ENCODE results near the gene TAX1BP3.
"Not testable (repeated sequence)": the region's sequence is repeated elsewhere in the genome, so short reads cannot be mapped to it uniquely, and the experiment has no call there.

The TAX1BP3 gene

GRCh38 chr17:3708366-3708765 lies 40.0 kb upstream of the TAX1BP3 start:
- H2BK5ac ChIP-seq (ENCODE audit: low read depth, low read length, poor library complexity, severe bottlenecking) = no peak overlapping the region
- no peak overlapping the region for H2BK120ac ChIP-seq (ENCODE audit: low read depth, low read length)
- H3K4me3 ChIP-seq (ENCODE audit: insufficient read depth in 1 of 2, low read depth in 1 of 2, low read length in 2 of 2) = no peak overlapping the region
- WGBS = 96% methylated on average over 3 of the region's 3 CpGs
- no peak overlapping the region for H3K9ac ChIP-seq (ENCODE audit: low read length)
- no peaks in the 10 kb centered on the region for H3K4me1 ChIP-seq (ENCODE audit: control insufficient read depth, insufficient read depth, low read depth, low read length)
- no peak overlapping the region for H2BK15ac ChIP-seq (ENCODE audit: low read depth, poor library complexity, severe bottlenecking)
- no peaks in the 10 kb centered on the region for H3K27me3 ChIP-seq (ENCODE audit: control insufficient read depth in 1 of 2, insufficient read depth in 1 of 2, low read length in 2 of 2)
- no peak overlapping the region for H2AK5ac ChIP-seq (ENCODE audit: low read length, severe bottlenecking)
- H3K27ac ChIP-seq (ENCODE audit: low read length, poor library complexity, severe bottlenecking) = no peak overlapping the region
- H2AFZ ChIP-seq (ENCODE audit: low read depth, low read length) = no peak overlapping the region
- H3K4me2 ChIP-seq (ENCODE audit: low read length, poor library complexity, severe bottlenecking) = no peak overlapping the region
- H3K9me3 ChIP-seq (ENCODE audit: control insufficient read depth, low read length) = no peaks in the 10 kb centered on the region
- no peak overlapping the region for H4K91ac ChIP-seq (ENCODE audit: low read length)
- peaks cover 15% of the 10 kb centered on the region in 2 experiments for H3K36me3 ChIP-seq (ENCODE audit: control insufficient read depth in 1 of 2, insufficient read depth in 2 of 2, low read depth in 1 of 2, low read length in 2 of 2)
- H2BK12ac ChIP-seq (ENCODE audit: low read length in 2 of 2) = no peak overlapping the region
- H3K79me1 ChIP-seq (replicated peaks; ENCODE audit: low read length, poor library complexity, severe bottlenecking) = peaks cover 2% of the 10 kb centered on the region
- peak; percentile 19 for DNase-seq
- no peak overlapping the region for H4K8ac ChIP-seq (ENCODE audit: low read length)
- H3K4ac ChIP-seq (ENCODE audit: low read depth in 1 of 2, low read length in 2 of 2) = no peak overlapping the region
- no peak overlapping the region for H3K18ac ChIP-seq (ENCODE audit: low read depth in 1 of 2, low read length in 2 of 2)
- no peak overlapping the region for H3K14ac ChIP-seq (ENCODE audit: low read length in 2 of 2)
- no peak overlapping the region for H3K23ac ChIP-seq (ENCODE audit: low read length in 2 of 2)

GRCh38 chr17:3705718-3705984 lies 37.3 kb upstream of the TAX1BP3 start:
- not testable (repeated sequence) for H2BK120ac ChIP-seq (ENCODE audit: low read depth, low read length); H3K4me3 ChIP-seq (ENCODE audit: insufficient read depth in 1 of 2, low read depth in 1 of 2, low read length in 2 of 2); H3K27ac ChIP-seq (ENCODE audit: low read length, poor library complexity, severe bottlenecking); H2BK12ac ChIP-seq (ENCODE audit: low read length in 2 of 2); H2BK5ac ChIP-seq (ENCODE audit: low read depth, low read length, poor library complexity, severe bottlenecking); H4K8ac ChIP-seq (ENCODE audit: low read length); H3K79me1 ChIP-seq (replicated peaks; ENCODE audit: low read length, poor library complexity, severe bottlenecking); H3K18ac ChIP-seq (ENCODE audit: low read depth in 1 of 2, low read length in 2 of 2); H3K4me2 ChIP-seq (ENCODE audit: low read length, poor library complexity, severe bottlenecking); H2BK15ac ChIP-seq (ENCODE audit: low read depth, poor library complexity, severe bottlenecking); H3K23ac ChIP-seq (ENCODE audit: low read length in 2 of 2); H2AK5ac ChIP-seq (ENCODE audit: low read length, severe bottlenecking); H3K14ac ChIP-seq (ENCODE audit: low read length in 2 of 2); H3K4ac ChIP-seq (ENCODE audit: low read depth in 1 of 2, low read length in 2 of 2); H4K91ac ChIP-seq (ENCODE audit: low read length); H3K9me3 ChIP-seq (ENCODE audit: control insufficient read depth, low read length); DNase-seq; H3K36me3 ChIP-seq (ENCODE audit: control insufficient read depth in 1 of 2, insufficient read depth in 2 of 2, low read depth in 1 of 2, low read length in 2 of 2); H2AFZ ChIP-seq (ENCODE audit: low read depth, low read length); H3K4me1 ChIP-seq (ENCODE audit: control insufficient read depth, insufficient read depth, low read depth, low read length); H3K27me3 ChIP-seq (ENCODE audit: control insufficient read depth in 1 of 2, insufficient read depth in 1 of 2, low read length in 2 of 2); H3K9ac ChIP-seq (ENCODE audit: low read length)
- 100% methylated on average over 1 of the region's 1 CpG for WGBS

GRCh38 chr17:3704931-3705717 lies 36.7 kb upstream of the TAX1BP3 start:
- DNase-seq = no peak
- Histone ChIP-seq H4K91ac (ENCODE audit: low read length) (no peak overlapping the region), H3K23ac (ENCODE audit: low read length in 2 of 2) (no peak overlapping the region), H3K14ac (ENCODE audit: low read length in 2 of 2) (no peak overlapping the region), H4K8ac (ENCODE audit: low read length) (no peak overlapping the region), H2BK12ac (ENCODE audit: low read length in 2 of 2) (no peak overlapping the region), H3K4me2 (ENCODE audit: low read length, poor library complexity, severe bottlenecking) (no peak overlapping the region), H3K4me1 (ENCODE audit: control insufficient read depth, insufficient read depth, low read depth, low read length) (no peaks in the 10 kb centered on the region), H2BK5ac (ENCODE audit: low read depth, low read length, poor library complexity, severe bottlenecking) (no peak overlapping the region), H3K79me1 (replicated peaks; ENCODE audit: low read length, poor library complexity, severe bottlenecking) (no peaks in the 10 kb centered on the region), H2AK5ac (ENCODE audit: low read length, severe bottlenecking) (no peak overlapping the region), H3K4me3 (ENCODE audit: insufficient read depth in 1 of 2, low read depth in 1 of 2, low read length in 2 of 2) (no peak overlapping the region), H3K27ac (ENCODE audit: low read length, poor library complexity, severe bottlenecking) (no peak overlapping the region), H3K18ac (ENCODE audit: low read depth in 1 of 2, low read length in 2 of 2) (no peak overlapping the region), H3K9ac (ENCODE audit: low read length) (no peak overlapping the region), H2BK15ac (ENCODE audit: low read depth, poor library complexity, severe bottlenecking) (no peak overlapping the region), H3K36me3 (ENCODE audit: control insufficient read depth in 1 of 2, insufficient read depth in 2 of 2, low read depth in 1 of 2, low read length in 2 of 2) (no peaks in the 10 kb centered on the region), H3K9me3 (ENCODE audit: control insufficient read depth, low read length) (no peaks in the 10 kb centered on the region), H2AFZ (ENCODE audit: low read depth, low read length) (no peak overlapping the region), H2BK120ac (ENCODE audit: low read depth, low read length) (no peak overlapping the region), H3K4ac (ENCODE audit: low read depth in 1 of 2, low read length in 2 of 2) (no peak overlapping the region), H3K27me3 (ENCODE audit: control insufficient read depth in 1 of 2, insufficient read depth in 1 of 2, low read length in 2 of 2) (no peaks in the 10 kb centered on the region)
- 87% methylated on average over 16 of the region's 20 CpGs for WGBS

- H3K4ac ChIP-seq (ENCODE audit: low read depth in 1 of 2, low read length in 2 of 2); H2BK15ac ChIP-seq (ENCODE audit: low read depth, poor library complexity, severe bottlenecking); H3K27ac ChIP-seq (ENCODE audit: low read length, poor library complexity, severe bottlenecking); H2AFZ ChIP-seq (ENCODE audit: low read depth, low read length); H2AK5ac ChIP-seq (ENCODE audit: low read length, severe bottlenecking); H4K8ac ChIP-seq (ENCODE audit: low read length); H3K4me1 ChIP-seq (ENCODE audit: control insufficient read depth, insufficient read depth, low read depth, low read length); H3K23ac ChIP-seq (ENCODE audit: low read length in 2 of 2); H3K79me1 ChIP-seq (replicated peaks; ENCODE audit: low read length, poor library complexity, severe bottlenecking); H3K14ac ChIP-seq (ENCODE audit: low read length in 2 of 2); H2BK5ac ChIP-seq (ENCODE audit: low read depth, low read length, poor library complexity, severe bottlenecking); H3K18ac ChIP-seq (ENCODE audit: low read depth in 1 of 2, low read length in 2 of 2); H3K4me2 ChIP-seq (ENCODE audit: low read length, poor library complexity, severe bottlenecking); H3K36me3 ChIP-seq (ENCODE audit: control insufficient read depth in 1 of 2, insufficient read depth in 2 of 2, low read depth in 1 of 2, low read length in 2 of 2); H4K91ac ChIP-seq (ENCODE audit: low read length); H2BK12ac ChIP-seq (ENCODE audit: low read length in 2 of 2); H2BK120ac ChIP-seq (ENCODE audit: low read depth, low read length); H3K4me3 ChIP-seq (ENCODE audit: insufficient read depth in 1 of 2, low read depth in 1 of 2, low read length in 2 of 2); H3K9me3 ChIP-seq (ENCODE audit: control insufficient read depth, low read length); H3K9ac ChIP-seq (ENCODE audit: low read length); DNase-seq: not testable (repeated sequence)
- H3K27me3 ChIP-seq (ENCODE audit: control insufficient read depth in 1 of 2, insufficient read depth in 1 of 2, low read length in 2 of 2) = peaks cover 15 to 16% of the 10 kb centered on the region in 2 experiments
- WGBS = 80% methylated on average over 7 of the region's 7 CpGs
These were observed 33.7 kb upstream of the TAX1BP3 start for GRCh38 chr17:3702041-3702539.

All from mesenchymal stem cell (in vitro differentiated cells and primary cell).